A673 (cell line): ENCODE measurements around the gene RTN4RL1. TPM values are rescaled to one million over a fixed set of nuclear protein-coding genes. Genes with fewer than 3 reads are reported as not detected.

Source experiments
- BruUV-seq: library from RNA; stranded (reverse); fragments of 400-500 nt; replicated peaks from 2 replicates; lab custom pipeline; 2021; lab: Mats Ljungman, UMichigan
- CTCF ChIA-PET: fragments of 300-600 bp; sonication (Branson Sonifier 250); formaldehyde crosslinking; loops from one replicate; lab custom pipeline; 2022; ENCODE audit warnings: antibody characterized with exemption; lab: Charles Lee
- POLR2A ChIA-PET: fragments of 300-600 bp; sonication (Branson Sonifier 250); formaldehyde crosslinking; loops from one replicate; lab custom pipeline; 2022; ENCODE audit warnings: antibody characterized with exemption; ENCODE audit not compliant: low non-redundant PET; lab: Charles Lee
- DNase-seq: peaks from one replicate; pipeline ENCODE4 v3.0.0-alpha.2; 2015; ENCODE audit warnings: low spot score
- H3K27ac ChIP-seq: fragments of 200-600 bp; sonication (generic); 2 replicates; pipeline ENCODE4 v1.5.1; 2016; ENCODE audit warnings: mixed run types, low read depth, mild to moderate bottlenecking, mixed read lengths, antibody characterized with exemption, low read length; ENCODE audit not compliant: poor library complexity, severe bottlenecking
- H3K27me3 ChIP-seq: fragments of 200-600 bp; sonication (generic); replicated peaks from 2 replicates; pipeline ENCODE4 v1.6.1; 2017; ENCODE audit warnings: mixed run types, low read depth, mild to moderate bottlenecking, mixed read lengths, antibody characterized with exemption, low read length; ENCODE audit not compliant: insufficient read depth, poor library complexity
- H3K36me3 ChIP-seq: fragments of 200-600 bp; sonication (generic); 2 replicates; pipeline ENCODE4 v1.6.1; 2016; ENCODE audit warnings: mixed run types, mild to moderate bottlenecking, mixed read lengths, antibody characterized with exemption, low read length; ENCODE audit not compliant: insufficient read depth, poor library complexity, severe bottlenecking
- H3K4me1 ChIP-seq: fragments of 200-600 bp; sonication (generic); 2 replicates; pipeline ENCODE4 v1.6.1; 2017; ENCODE audit warnings: mixed run types, mild to moderate bottlenecking, mixed read lengths, antibody characterized with exemption, low read length; ENCODE audit not compliant: insufficient read depth, poor library complexity, severe bottlenecking
- H3K4me3 ChIP-seq: fragments of 200-600 bp; sonication (generic); 2 replicates; pipeline ENCODE4 v1.5.1; 2016; ENCODE audit warnings: low read depth, mixed run types, mild to moderate bottlenecking, mixed read lengths, low read length; ENCODE audit not compliant: poor library complexity, severe bottlenecking
- H3K9me3 ChIP-seq: fragments of 200-600 bp; sonication (generic); 2 replicates; pipeline ENCODE4 v1.6.1; 2016; ENCODE audit warnings: mixed run types, low read depth, mild to moderate bottlenecking, mixed read lengths, antibody characterized with exemption, low read length; ENCODE audit not compliant: poor library complexity, severe bottlenecking
- EZH2 ChIP-seq: fragments of 200-600 bp; sonication (generic); IDR thresholded peaks from 2 replicates; pipeline ENCODE4 v1.6.1; 2017; ENCODE audit warnings: borderline replicate concordance, low read depth, mild to moderate bottlenecking, mixed read lengths, antibody characterized with exemption, low read length; ENCODE audit not compliant: poor library complexity, severe bottlenecking
- intact Hi-C: fragments of 100-400 bp; cut with micrococcal nuclease; formaldehyde crosslinking; loops from one replicate; pipeline ENCODE4 v1.10.0; 2022; ENCODE audit not compliant: unreplicated experiment
- total RNA-seq: library from RNA; stranded (reverse); gene quantifications from 2 replicates; pipeline ENCODE4 v1.2.3, GENCODE V29; 2021
- TF ChIP-seq, protein P1 (sequence below): fragments of 300-800, 200-600 bp; sonication (generic); conservative IDR thresholded peaks from 2 replicates; pipeline ENCODE4 v1.5.1; 2017; ENCODE audit warnings: low read depth, mild to moderate bottlenecking, antibody characterized with exemption, low read length, moderate library complexity, mixed read lengths

RTN4RL1 gene
- total RNA-seq, 1 experiment from 2014 or later = 0.80 TPM

DNA sequence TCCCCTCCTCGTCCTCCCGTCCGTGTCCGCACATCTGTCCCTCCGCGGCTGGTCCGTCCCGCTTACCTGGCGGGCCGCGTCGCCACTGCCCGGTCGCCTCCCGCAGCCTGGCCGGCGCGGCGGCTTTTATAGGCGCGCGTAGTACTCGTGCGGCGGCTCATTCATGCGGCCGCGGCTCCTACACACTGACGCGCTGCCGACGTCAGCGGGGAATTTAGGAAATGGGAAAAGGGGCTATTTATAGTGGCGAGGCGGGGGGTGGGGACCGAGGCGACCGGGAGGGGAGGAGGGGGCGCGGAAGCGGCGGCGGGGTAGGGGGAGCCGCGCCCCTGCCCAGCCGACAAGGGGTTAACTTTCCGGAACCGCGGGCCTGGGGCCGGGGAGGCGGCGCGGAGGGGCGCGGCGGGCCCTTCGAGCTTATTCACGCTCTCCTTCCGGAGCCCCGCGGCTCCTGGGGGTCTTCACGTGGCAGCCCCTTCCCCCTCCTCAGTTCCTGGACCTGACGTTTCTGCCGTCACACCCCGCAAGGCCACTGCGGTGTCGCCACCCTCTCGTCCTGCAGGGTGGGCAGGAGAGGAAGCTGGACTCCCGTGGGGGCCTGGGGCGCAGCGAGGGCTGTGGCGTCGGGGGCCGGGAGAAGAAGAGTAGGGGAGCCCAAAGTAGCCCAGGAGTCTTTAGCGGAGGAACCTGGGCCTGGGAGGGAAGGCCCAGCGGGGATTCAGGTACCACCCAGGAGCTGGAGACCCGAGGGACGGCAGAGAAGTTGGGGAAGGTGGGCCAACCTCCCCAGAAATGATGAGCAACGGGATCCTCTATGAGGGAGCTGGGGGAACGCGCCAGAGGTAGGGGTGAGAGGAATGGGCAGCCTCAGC is 26.2 kb upstream of the RTN4RL1 start:
- TF ChIP-seq, protein P1, sequence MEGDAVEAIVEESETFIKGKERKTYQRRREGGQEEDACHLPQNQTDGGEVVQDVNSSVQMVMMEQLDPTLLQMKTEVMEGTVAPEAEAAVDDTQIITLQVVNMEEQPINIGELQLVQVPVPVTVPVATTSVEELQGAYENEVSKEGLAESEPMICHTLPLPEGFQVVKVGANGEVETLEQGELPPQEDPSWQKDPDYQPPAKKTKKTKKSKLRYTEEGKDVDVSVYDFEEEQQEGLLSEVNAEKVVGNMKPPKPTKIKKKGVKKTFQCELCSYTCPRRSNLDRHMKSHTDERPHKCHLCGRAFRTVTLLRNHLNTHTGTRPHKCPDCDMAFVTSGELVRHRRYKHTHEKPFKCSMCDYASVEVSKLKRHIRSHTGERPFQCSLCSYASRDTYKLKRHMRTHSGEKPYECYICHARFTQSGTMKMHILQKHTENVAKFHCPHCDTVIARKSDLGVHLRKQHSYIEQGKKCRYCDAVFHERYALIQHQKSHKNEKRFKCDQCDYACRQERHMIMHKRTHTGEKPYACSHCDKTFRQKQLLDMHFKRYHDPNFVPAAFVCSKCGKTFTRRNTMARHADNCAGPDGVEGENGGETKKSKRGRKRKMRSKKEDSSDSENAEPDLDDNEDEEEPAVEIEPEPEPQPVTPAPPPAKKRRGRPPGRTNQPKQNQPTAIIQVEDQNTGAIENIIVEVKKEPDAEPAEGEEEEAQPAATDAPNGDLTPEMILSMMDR = no peak
- TF ChIP-seq EZH2 = no peak
- POLR2A ChIA-PET = interaction anchor here (0.6 kb wide), 1 partner anchor 270 kb away, joined by 4 read pairs; no protein-coding TSS in a partner anchor
- Histone ChIP-seq H3K36me3 (no peaks in the 10 kb centered on the region), H3K4me1 (peaks cover 17% of the 10 kb centered on the region), H3K4me3 (peak overlapping the region; percentile 51), H3K27ac (no peak overlapping the region), H3K9me3 (no peaks in the 10 kb centered on the region), H3K27me3 (no peaks in the 10 kb centered on the region)
- no TSS peak for BruUV-seq
- CTCF ChIA-PET = interaction anchor here (0.6 kb wide), 1 partner anchor 190 kb away, joined by 8 read pairs; no protein-coding TSS in a partner anchor
- peak; percentile 66 for DNase-seq
- intact Hi-C loops = no loop called here

DNA sequence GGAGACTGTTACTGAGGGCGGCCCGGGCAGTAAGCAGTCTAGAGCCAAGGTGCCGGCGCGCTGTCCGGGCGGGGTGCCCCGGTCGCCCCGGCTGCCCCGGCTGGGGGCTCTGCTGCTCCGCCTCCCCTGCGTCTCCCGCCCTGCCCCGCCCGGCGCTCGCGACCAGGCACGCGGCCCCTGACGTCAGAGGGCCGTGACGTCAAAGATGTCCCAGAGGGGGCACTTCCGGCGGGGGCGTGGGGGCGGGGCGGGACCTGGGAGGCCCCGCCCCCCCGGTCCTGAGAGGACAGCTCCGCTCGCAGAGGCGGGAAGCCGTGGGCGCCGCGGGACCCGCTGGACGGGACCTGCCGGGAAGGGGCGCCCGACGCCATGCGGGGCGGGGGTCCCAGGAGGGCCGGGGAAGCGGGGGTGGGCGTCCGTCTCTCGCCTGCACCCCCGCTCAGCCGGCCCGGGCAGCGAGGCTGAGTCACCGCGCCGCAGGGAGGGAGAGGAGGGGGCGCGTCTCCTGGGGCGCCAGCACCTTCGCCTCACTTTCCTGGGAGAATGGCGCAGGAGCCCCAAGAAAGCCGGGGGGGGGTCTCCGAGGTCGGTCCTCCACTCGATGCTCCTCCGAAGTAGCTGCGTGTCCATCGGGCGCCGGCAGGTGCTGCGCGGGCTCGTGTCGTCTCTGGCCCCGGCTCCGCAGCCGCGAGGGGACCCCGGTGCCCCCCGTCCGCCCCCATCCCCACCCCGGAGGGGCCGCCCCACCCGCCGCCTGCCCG is 25.3 kb upstream of the RTN4RL1 start:
- Histone ChIP-seq H3K36me3 (no peaks in the 10 kb centered on the region), H3K9me3 (no peaks in the 10 kb centered on the region), H3K4me1 (peaks cover 16% of the 10 kb centered on the region), H3K4me3 (peak overlapping the region; percentile 51), H3K27ac (peak overlapping the region; percentile 54), H3K27me3 (no peaks in the 10 kb centered on the region)
- intact Hi-C loops = no loop called here
- peak; percentile 81 for DNase-seq
- TF ChIP-seq EZH2 = no peak
- TF ChIP-seq, protein P1 = no peak
- no TSS peak for BruUV-seq
- ChIA-PET POLR2A (interaction anchor here (0.6 kb wide), 2 partner anchors 271 to 352 kb away, joined by 3 to 4 read pairs; no protein-coding TSS in a partner anchor), CTCF (interaction anchor here (0.6 kb wide), 1 partner anchor 190 kb away, joined by 8 read pairs; no protein-coding TSS in a partner anchor)
